CD14-positive monocyte (primary cell): Measurements from ENCODE around the gene SLCO3A1. TPM values are rescaled to one million over a fixed set of nuclear protein-coding genes. Genes with fewer than 3 reads are reported as not detected.
A peak's percentile ranks its signal among the peaks of the same experiment; 100 is the strongest.

Experiments
- DNase-seq, 3 donors: peaks; one replicate each; pipeline ENCODE4 v3.0.0-alpha.2; 2011 to 2022
- H2AFZ ChIP-seq: 2 replicates; pipeline ENCODE4 v1.6.0; 2012; ENCODE audit warnings: mild to moderate bottlenecking, low read depth, low read length, inconsistent platforms; ENCODE audit not compliant: insufficient read depth, poor library complexity, severe bottlenecking
- H3K27ac ChIP-seq, 2 donors: 1 replicate in 1 of 2; 2 replicates in 1 of 2; pipeline ENCODE4 v1.5.1; 2012 to 2013; ENCODE audit warnings: low read length in 2 of 2, control low read depth in 1 of 2, inconsistent platforms in 1 of 2, low read depth in 1 of 2, mild to moderate bottlenecking in 1 of 2
- H3K27me3 ChIP-seq, 2 donors: one replicate each; pipeline versions ENCODE4 v1.6.0 to v1.6.1; 2011 to 2013; ENCODE audit warnings: low read length in 2 of 2; ENCODE audit not compliant: control insufficient read depth in 2 of 2, insufficient read depth in 2 of 2
- H3K36me3 ChIP-seq, 2 donors: replicated peaks in 1 of 2; 1 replicate in 1 of 2; 2 replicates in 1 of 2; pipeline versions ENCODE4 v1.5.1 to v1.6.1; 2012 to 2013; ENCODE audit warnings: low read length in 2 of 2, control low read depth in 1 of 2, inconsistent platforms in 1 of 2, mild to moderate bottlenecking in 1 of 2; ENCODE audit not compliant: insufficient read depth in 2 of 2, control insufficient read depth in 1 of 2
- H3K4me1 ChIP-seq, 2 donors: 1 replicate in 1 of 2; 2 replicates in 1 of 2; pipeline versions ENCODE4 v1.5.1 to v1.6.1; 2012 to 2013; ENCODE audit warnings: low read length in 2 of 2, control low read depth in 1 of 2, inconsistent platforms in 1 of 2, mild to moderate bottlenecking in 1 of 2, moderate library complexity in 1 of 2; ENCODE audit not compliant: insufficient read depth in 2 of 2, control insufficient read depth in 1 of 2
- H3K4me2 ChIP-seq: replicated peaks from 2 replicates; pipeline ENCODE3; 2012; ENCODE audit warnings: low read length, moderate library complexity, mild to moderate bottlenecking; ENCODE audit not compliant: poor library complexity, severe bottlenecking; ENCODE audit errors: extremely low read depth
- H3K4me3 ChIP-seq, 3 experiments: fragments of 200-600 bp in 1 of 3; sonication (generic) in 1 of 3; replicated peaks in 1 of 3; 1 replicate in 2 of 3; 2 replicates in 1 of 3; pipeline ENCODE4 v1.5.1; 2011 to 2013; ENCODE audit warnings: low read length in 3 of 3, mild to moderate bottlenecking in 3 of 3, control low read depth in 2 of 3, low read depth in 2 of 3, inconsistent platforms in 1 of 3, moderate library complexity in 1 of 3
- H3K79me2 ChIP-seq: 2 replicates; pipeline ENCODE4 v1.6.0; 2012; ENCODE audit warnings: mild to moderate bottlenecking, control low read depth, inconsistent platforms, low read length, moderate library complexity; ENCODE audit not compliant: insufficient read depth
- H3K9ac ChIP-seq: 2 replicates; pipeline ENCODE4 v1.6.0; 2017; ENCODE audit warnings: low read length, mild to moderate bottlenecking; ENCODE audit not compliant: insufficient read depth, poor library complexity, severe bottlenecking
- H3K9me3 ChIP-seq, 2 donors: replicated peaks in 1 of 2; 1 replicate in 1 of 2; 2 replicates in 1 of 2; pipeline versions ENCODE4 v1.5.1 to v1.6.1; 2012 to 2013; ENCODE audit warnings: low read length in 2 of 2, control low read depth in 1 of 2; ENCODE audit not compliant: control insufficient read depth in 1 of 2, insufficient read depth in 1 of 2
- H4K20me1 ChIP-seq: 2 replicates; pipeline ENCODE4 v1.6.0; 2012; ENCODE audit warnings: mild to moderate bottlenecking, low read length, control low read depth, moderate library complexity; ENCODE audit not compliant: insufficient read depth
- H3K27ac Mint-ChIP-seq, 7 donors: one replicate each; pipeline ENCODE4 v1.8.0; 2020; ENCODE audit warnings: mild to moderate bottlenecking in 7 of 7, mixed read lengths in 7 of 7, moderate library complexity in 6 of 7, inconsistent platforms in 2 of 7
- H3K27me3 Mint-ChIP-seq, 3 donors: one replicate each; pipeline ENCODE4 v1.8.0; 2021 to 2022; ENCODE audit warnings: low read depth in 3 of 3, mild to moderate bottlenecking in 3 of 3, mixed read lengths in 3 of 3, moderate library complexity in 3 of 3, inconsistent platforms in 1 of 3
- H3K36me3 Mint-ChIP-seq, 2 donors: one replicate each; pipeline ENCODE4 v1.8.0; 2020; ENCODE audit warnings: mixed read lengths in 2 of 2, inconsistent platforms in 1 of 2, mild to moderate bottlenecking in 1 of 2
- H3K4me1 Mint-ChIP-seq: one replicate; pipeline ENCODE4 v1.8.0; 2020; ENCODE audit warnings: mild to moderate bottlenecking, mixed read lengths
- H3K4me3 Mint-ChIP-seq, 2 donors: one replicate each; pipeline ENCODE4 v1.8.0; 2020; ENCODE audit warnings: mild to moderate bottlenecking in 2 of 2, mixed read lengths in 2 of 2, moderate library complexity in 1 of 2
- H3K9me3 Mint-ChIP-seq, 7 donors: one replicate each; pipeline ENCODE4 v1.8.0; 2020 to 2022; ENCODE audit warnings: mixed read lengths in 7 of 7, mild to moderate bottlenecking in 6 of 7, moderate library complexity in 6 of 7, inconsistent platforms in 2 of 7
- WGBS: methylation state at CpG from one replicate; pipeline ENCODE4 v1.1.5; 2013; ENCODE audit warnings: missing lambda C conversion rate; ENCODE audit not compliant: insufficient coverage; 5-methylcytosine and 5-hydroxymethylcytosine counted together
- intact Hi-C, 2 donors: fragments of 100-400 bp; cut with micrococcal nuclease; formaldehyde crosslinking; loops; one replicate each; pipeline versions ENCODE4 v1.15.0 to v1.15.1; 2023
- polyA plus RNA-seq, 3 donors: library from polyadenylated mRNA; depleted of rRNA in 1 of 3; unstranded in 2 of 3; stranded (reverse) in 1 of 3; fragments of 300-500 nt in 2 of 3; fragments of >200 nt in 1 of 3; fragmentation: Illumina TruSeq in 2 of 3; gene quantifications; 1 replicate in 2 of 3; 2 replicates in 1 of 3; pipeline ENCODE4 v1.2.3, GENCODE V29; 2012 to 2021
- TF ChIP-seq, protein P1 (sequence below): fragments of 200-600 bp; IDR thresholded peaks from one replicate; pipeline ENCODE4 v1.8.0; 2022; ENCODE audit warnings: antibody characterized with exemption, mild to moderate bottlenecking

The SLCO3A1 gene
- polyA plus RNA-seq, 3 donors: 53.7 to 76.2 (median 62.8) TPM

DNA sequence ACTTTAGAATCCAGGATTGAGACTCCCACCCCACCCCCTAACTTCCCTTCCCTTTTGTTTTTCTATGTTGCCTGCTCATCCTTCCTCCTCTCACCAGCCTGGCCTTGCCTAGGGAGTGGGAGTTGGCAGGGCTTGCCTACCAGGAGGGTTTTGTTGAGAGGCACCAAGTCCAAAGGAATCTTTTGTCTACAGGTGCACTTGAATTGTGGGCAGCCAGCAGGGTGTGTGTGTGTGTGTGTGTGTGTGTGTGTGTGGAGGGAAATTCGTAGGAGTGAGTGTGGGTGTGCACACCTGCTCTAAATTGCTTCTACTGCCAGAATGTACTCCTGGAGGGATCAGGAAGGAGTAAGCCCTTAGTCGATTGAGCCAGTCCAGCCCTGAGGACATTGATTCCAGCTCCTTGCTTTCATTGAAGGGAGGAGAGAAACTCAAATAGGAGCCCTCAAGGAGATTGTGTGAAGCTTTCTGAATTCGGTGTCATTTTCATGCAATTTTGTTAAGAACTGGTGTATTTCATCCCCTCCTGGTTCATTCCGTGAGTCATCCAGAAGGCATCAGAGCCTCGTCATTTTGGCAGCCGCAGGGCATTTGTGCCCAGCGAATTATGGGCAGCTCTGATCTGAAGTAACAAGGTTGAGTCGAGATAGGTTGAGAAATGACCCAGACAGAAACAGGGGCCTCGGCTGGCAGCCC is 112.1 kb downstream of the SLCO3A1 start:
- Mint-ChIP-seq H3K4me3 (no peak overlapping the region), H3K4me1 (peaks cover 46% of the 10 kb centered on the region), H3K36me3 (peaks cover 4 to 21% of the 10 kb centered on the region in 2 donors), H3K27ac (peak overlapping the region in 3 of 7 donors; percentile 65 to 85 (median 81)), H3K9me3 (peaks cover 3 to 7% (median 5%) of the 10 kb centered on the region in 7 donors), H3K27me3 (peaks cover 0 to 2% (median 0%) of the 10 kb centered on the region in 3 donors)
- Histone ChIP-seq H3K27me3 (no peaks in the 10 kb centered on the region), H3K9me3 (peaks cover 0 to 4% of the 10 kb centered on the region in 2 donors), H3K4me2 (no peak overlapping the region), H3K27ac (no peak overlapping the region), H2AFZ (no peak overlapping the region), H3K36me3 (no peaks in the 10 kb centered on the region), H3K79me2 (peaks cover 80% of the 10 kb centered on the region), H3K4me1 (peaks cover 18 to 25% of the 10 kb centered on the region in 2 donors), H3K4me3 (no peak overlapping the region), H4K20me1 (peaks cover 74% of the 10 kb centered on the region), H3K9ac (no peak overlapping the region)
- DNase-seq: no peak
- 84% methylated on average over 6 of the region's 9 CpGs for WGBS
- TF ChIP-seq, protein P1, sequence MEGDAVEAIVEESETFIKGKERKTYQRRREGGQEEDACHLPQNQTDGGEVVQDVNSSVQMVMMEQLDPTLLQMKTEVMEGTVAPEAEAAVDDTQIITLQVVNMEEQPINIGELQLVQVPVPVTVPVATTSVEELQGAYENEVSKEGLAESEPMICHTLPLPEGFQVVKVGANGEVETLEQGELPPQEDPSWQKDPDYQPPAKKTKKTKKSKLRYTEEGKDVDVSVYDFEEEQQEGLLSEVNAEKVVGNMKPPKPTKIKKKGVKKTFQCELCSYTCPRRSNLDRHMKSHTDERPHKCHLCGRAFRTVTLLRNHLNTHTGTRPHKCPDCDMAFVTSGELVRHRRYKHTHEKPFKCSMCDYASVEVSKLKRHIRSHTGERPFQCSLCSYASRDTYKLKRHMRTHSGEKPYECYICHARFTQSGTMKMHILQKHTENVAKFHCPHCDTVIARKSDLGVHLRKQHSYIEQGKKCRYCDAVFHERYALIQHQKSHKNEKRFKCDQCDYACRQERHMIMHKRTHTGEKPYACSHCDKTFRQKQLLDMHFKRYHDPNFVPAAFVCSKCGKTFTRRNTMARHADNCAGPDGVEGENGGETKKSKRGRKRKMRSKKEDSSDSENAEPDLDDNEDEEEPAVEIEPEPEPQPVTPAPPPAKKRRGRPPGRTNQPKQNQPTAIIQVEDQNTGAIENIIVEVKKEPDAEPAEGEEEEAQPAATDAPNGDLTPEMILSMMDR: no peak
- intact Hi-C loops: no loop called here

DNA sequence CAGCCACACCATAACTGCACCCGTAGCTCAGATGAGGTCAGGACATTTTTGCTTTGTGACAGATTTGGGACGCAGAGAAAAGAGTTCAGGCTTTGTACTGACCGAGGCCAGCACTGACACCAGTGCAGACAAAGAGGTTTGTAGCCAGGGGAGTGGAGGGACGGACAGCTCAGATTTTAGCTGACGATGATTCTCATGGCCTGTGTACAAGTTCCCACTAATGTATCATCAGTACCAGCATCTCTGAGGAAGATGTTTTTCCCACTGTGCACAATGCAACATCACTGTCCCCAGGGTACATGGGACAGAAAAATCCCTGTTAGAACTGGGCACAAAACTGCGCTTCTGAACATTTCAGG is 112.7 kb downstream of the SLCO3A1 start:
- H3K27ac Mint-ChIP-seq: peak overlapping the region in 2 of 7 donors; percentile 53 to 62
- no peak overlapping the region for H3K4me3 Mint-ChIP-seq
- H3K4me2 ChIP-seq: no peak overlapping the region
- TF ChIP-seq, protein P1: no peak
- peaks cover 4 to 21% of the 10 kb centered on the region in 2 donors for H3K36me3 Mint-ChIP-seq
- peaks cover 85% of the 10 kb centered on the region for H3K79me2 ChIP-seq
- no peak overlapping the region for H3K27ac ChIP-seq
- no peak overlapping the region for H2AFZ ChIP-seq
- H3K27me3 ChIP-seq: no peaks in the 10 kb centered on the region
- H3K36me3 ChIP-seq: no peaks in the 10 kb centered on the region
- peaks cover 45% of the 10 kb centered on the region for H3K4me1 Mint-ChIP-seq
- H3K4me3 ChIP-seq: no peak overlapping the region
- H3K4me1 ChIP-seq: peaks cover 18 to 25% of the 10 kb centered on the region in 2 donors
- peaks cover 0 to 2% (median 0%) of the 10 kb centered on the region in 3 donors for H3K27me3 Mint-ChIP-seq
- intact Hi-C loops: no loop called here
- H4K20me1 ChIP-seq: peaks cover 79% of the 10 kb centered on the region
- peaks cover 3 to 7% (median 5%) of the 10 kb centered on the region in 7 donors for H3K9me3 Mint-ChIP-seq
- 100% methylated on average over 5 of the region's 6 CpGs for WGBS
- H3K9ac ChIP-seq: no peak overlapping the region
- H3K9me3 ChIP-seq: peaks cover 0 to 4% of the 10 kb centered on the region in 2 donors
- DNase-seq: no peak
